CD4-positive, CD25-positive, alpha-beta regulatory T cell (primary cell): ENCODE data around the gene DCLK2. TPM values are rescaled to one million over a fixed set of nuclear protein-coding genes. Genes with fewer than 3 reads are reported as not detected.

Source experiments
- ATAC-seq, 2 donors: fragments of 150-1000 bp; cut with Tn5 transposase; one replicate each; pipeline ENCODE4 v1.10.0; 2021; ENCODE audit warnings: low read depth in 2 of 2, moderate number of reproducible peaks in 2 of 2, moderate library complexity in 1 of 2
- DNase-seq, 3 donors: peaks; one replicate each; pipeline versions ENCODE4 v3.0.0 to v3.0.0-alpha.2; 2012 to 2022; ENCODE audit warnings: mixed read lengths in 1 of 3
- H3K27ac ChIP-seq: one replicate; pipeline ENCODE4 v1.7.0; 2013; ENCODE audit warnings: mild to moderate bottlenecking, low read length; ENCODE audit not compliant: insufficient read depth, poor library complexity, severe bottlenecking
- H3K27me3 ChIP-seq: one replicate; pipeline ENCODE4 v1.7.0; 2013; ENCODE audit warnings: low read length; ENCODE audit not compliant: control insufficient read depth, insufficient read depth
- H3K36me3 ChIP-seq: one replicate; pipeline ENCODE4 v1.7.0; 2013; ENCODE audit warnings: mild to moderate bottlenecking, low read length, moderate library complexity; ENCODE audit not compliant: control insufficient read depth, insufficient read depth
- H3K4me1 ChIP-seq: 2 replicates; pipeline ENCODE4 v1.7.0; 2013; ENCODE audit warnings: mild to moderate bottlenecking, low read length; ENCODE audit not compliant: insufficient read depth, control insufficient read depth, poor library complexity, severe bottlenecking
- H3K4me3 ChIP-seq: one replicate; pipeline ENCODE4 v1.7.0; 2013; ENCODE audit warnings: low read depth, mild to moderate bottlenecking, low read length, moderate library complexity
- H3K9me3 ChIP-seq, 2 experiments: 1 replicate in 1 of 2; 2 replicates in 1 of 2; pipeline ENCODE4 v1.7.0; 2013; ENCODE audit warnings: low read length in 2 of 2, mild to moderate bottlenecking in 1 of 2, moderate library complexity in 1 of 2; ENCODE audit not compliant: control insufficient read depth in 2 of 2
- H3K27ac Mint-ChIP-seq, 3 donors: one replicate each; pipeline ENCODE4 v1.8.0; 2020 to 2022; ENCODE audit warnings: mild to moderate bottlenecking in 3 of 3, mixed read lengths in 3 of 3, moderate library complexity in 2 of 3
- H3K27me3 Mint-ChIP-seq: one replicate; pipeline ENCODE4 v1.8.0; 2022; ENCODE audit warnings: mild to moderate bottlenecking, mixed read lengths
- H3K36me3 Mint-ChIP-seq: one replicate; pipeline ENCODE4 v1.8.0; 2020; ENCODE audit warnings: mixed read lengths
- H3K4me1 Mint-ChIP-seq, 4 donors: one replicate each; pipeline ENCODE4 v1.8.0; 2020 to 2022; ENCODE audit warnings: mixed read lengths in 4 of 4, mild to moderate bottlenecking in 1 of 4
- H3K4me3 Mint-ChIP-seq, 4 donors: one replicate each; pipeline ENCODE4 v1.8.0; 2020 to 2022; ENCODE audit warnings: mild to moderate bottlenecking in 4 of 4, mixed read lengths in 4 of 4, moderate library complexity in 3 of 4
- H3K9me3 Mint-ChIP-seq, 7 donors: one replicate each; pipeline ENCODE4 v1.8.0; 2020 to 2022; ENCODE audit warnings: mixed read lengths in 7 of 7, mild to moderate bottlenecking in 3 of 7, moderate library complexity in 2 of 7
- polyA plus RNA-seq, 4 donors: library from polyadenylated mRNA; unstranded; fragments of 300-500 nt; fragmentation: Illumina TruSeq; gene quantifications; one replicate each; pipeline ENCODE4 v1.2.3, GENCODE V29; 2021
- total RNA-seq: library from RNA; stranded (reverse); gene quantifications from one replicate; pipeline ENCODE4 v1.2.3, GENCODE V29; 2022

The DCLK2 gene
- total and polyA plus RNA-seq, 5 donors from 2014 or later = 0.12 TPM; not detected in 4

- no peaks in the 10 kb centered on the region for H3K27me3 ChIP-seq
- no peaks in the 10 kb centered on the region for H3K9me3 ChIP-seq
- H3K36me3 ChIP-seq = no peaks in the 10 kb centered on the region
- H3K4me1 ChIP-seq = no peaks in the 10 kb centered on the region
- peaks cover 0 to 1% (median 0%) of the 10 kb centered on the region in 7 donors for H3K9me3 Mint-ChIP-seq
- no peak overlapping the region for H3K27ac Mint-ChIP-seq
- peaks cover 5% of the 10 kb centered on the region for H3K27me3 Mint-ChIP-seq
- DNase-seq (no peak), ATAC-seq (no peak)
- no peak overlapping the region for H3K4me3 ChIP-seq
- H3K27ac ChIP-seq = no peak overlapping the region
- no peak overlapping the region for H3K4me3 Mint-ChIP-seq
- H3K36me3 Mint-ChIP-seq = no peaks in the 10 kb centered on the region
- H3K4me1 Mint-ChIP-seq = no peaks in the 10 kb centered on the region
Observed at GRCh38 chr4:150044517-150044916, 33.7 kb upstream of the DCLK2 start.

GRCh38 chr4:150045410-150045809, 32.8 kb upstream of the DCLK2 start:
- no peaks in the 10 kb centered on the region for H3K36me3 Mint-ChIP-seq
- H3K4me1 Mint-ChIP-seq = no peaks in the 10 kb centered on the region
- no peak overlapping the region for H3K27ac ChIP-seq
- peaks cover 5% of the 10 kb centered on the region for H3K27me3 Mint-ChIP-seq
- H3K4me3 ChIP-seq = no peak overlapping the region
- ATAC-seq = no peak
- H3K27me3 ChIP-seq = no peaks in the 10 kb centered on the region
- H3K4me1 ChIP-seq = no peaks in the 10 kb centered on the region
- H3K9me3 Mint-ChIP-seq = peaks cover 0 to 1% (median 0%) of the 10 kb centered on the region in 7 donors
- H3K4me3 Mint-ChIP-seq = no peak overlapping the region
- no peak overlapping the region for H3K27ac Mint-ChIP-seq
- H3K36me3 ChIP-seq = no peaks in the 10 kb centered on the region
- no peaks in the 10 kb centered on the region for H3K9me3 ChIP-seq
- DNase-seq = no peak

DNA sequence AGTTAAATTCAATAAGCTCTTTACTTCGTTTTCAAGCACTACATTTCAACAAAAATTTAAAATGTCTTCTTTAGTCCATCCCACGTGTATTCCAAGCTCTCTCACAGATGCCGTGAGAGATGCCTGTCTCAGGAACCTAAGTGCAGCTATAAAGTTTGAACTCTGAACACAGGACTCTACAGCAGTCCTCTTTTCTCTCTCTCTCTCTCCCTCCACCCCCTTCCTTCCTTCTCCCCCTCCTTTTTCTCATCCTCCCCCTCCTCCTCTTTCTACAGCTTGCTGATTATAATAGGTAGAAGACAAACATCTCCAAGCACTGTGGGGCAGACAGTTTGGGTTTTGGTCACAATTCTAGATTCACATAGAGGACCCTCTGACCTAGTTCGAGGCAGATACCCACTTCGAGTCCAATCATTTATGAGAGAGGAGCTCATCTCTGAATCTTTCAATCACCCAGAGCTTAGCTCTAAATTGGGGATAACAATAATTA, 31.5 kb upstream of the DCLK2 start:
- H3K27me3 Mint-ChIP-seq = peaks cover 5% of the 10 kb centered on the region
- no peak overlapping the region for H3K27ac ChIP-seq
- no peaks in the 10 kb centered on the region for H3K9me3 ChIP-seq
- DNase-seq = no peak
- no peak for ATAC-seq
- no peaks in the 10 kb centered on the region for H3K27me3 ChIP-seq
- H3K4me1 ChIP-seq = no peaks in the 10 kb centered on the region
- H3K27ac Mint-ChIP-seq = no peak overlapping the region
- H3K4me3 ChIP-seq = no peak overlapping the region
- H3K36me3 ChIP-seq = no peaks in the 10 kb centered on the region
- H3K4me3 Mint-ChIP-seq = no peak overlapping the region
- no peaks in the 10 kb centered on the region for H3K4me1 Mint-ChIP-seq
- no peaks in the 10 kb centered on the region for H3K36me3 Mint-ChIP-seq
- H3K9me3 Mint-ChIP-seq = peaks cover 0 to 1% (median 0%) of the 10 kb centered on the region in 7 donors

DNA sequence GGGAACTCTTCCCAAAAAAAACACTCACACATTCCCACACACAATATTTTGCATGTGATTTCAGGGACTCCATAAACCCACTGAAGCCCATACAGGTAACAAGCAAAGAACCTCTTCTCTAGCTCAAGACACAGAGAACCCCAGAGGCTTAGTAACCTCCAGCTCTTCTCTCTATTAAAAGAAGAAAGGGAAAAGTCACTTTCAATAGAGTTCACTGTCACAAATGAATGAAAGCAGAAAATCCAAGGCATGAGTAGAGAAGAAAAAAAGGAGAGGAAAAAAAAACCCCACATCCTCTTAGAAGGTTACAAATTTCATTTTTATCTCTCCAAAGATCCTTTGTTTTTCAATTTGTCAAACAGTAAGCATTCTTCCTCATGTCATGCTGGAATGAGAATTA, 30.7 kb upstream of the DCLK2 start:
- H3K4me3 ChIP-seq = no peak overlapping the region
- no peaks in the 10 kb centered on the region for H3K9me3 ChIP-seq
- H3K27me3 Mint-ChIP-seq = peaks cover 5% of the 10 kb centered on the region

DNA sequence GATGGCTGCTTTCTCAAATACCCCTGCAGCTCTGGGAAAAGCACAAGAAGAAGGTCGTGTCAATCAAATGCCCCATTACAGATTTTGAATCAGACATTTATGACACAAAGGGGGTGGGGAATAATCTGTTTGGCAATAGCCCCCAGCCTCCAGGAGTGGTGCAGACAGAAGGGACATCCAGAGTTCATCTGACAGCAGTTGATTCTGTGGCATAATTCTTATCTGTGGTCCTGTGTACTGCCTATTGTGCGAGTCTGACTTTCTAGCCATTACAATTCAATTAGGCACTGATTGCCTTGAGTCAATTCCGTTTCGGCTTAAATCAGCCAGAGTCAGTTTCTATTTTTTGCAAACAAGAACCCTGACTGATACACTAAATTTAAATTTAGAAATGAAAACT, 28.6 kb upstream of the DCLK2 start:
- Histone ChIP-seq H3K4me1 (no peaks in the 10 kb centered on the region), H3K9me3 (no peaks in the 10 kb centered on the region), H3K27ac (no peak overlapping the region), H3K4me3 (no peak overlapping the region), H3K27me3 (peaks cover 3% of the 10 kb centered on the region), H3K36me3 (no peaks in the 10 kb centered on the region)
- Mint-ChIP-seq H3K4me1 (no peaks in the 10 kb centered on the region), H3K27me3 (peaks cover 5% of the 10 kb centered on the region), H3K27ac (no peak overlapping the region), H3K36me3 (no peaks in the 10 kb centered on the region), H3K4me3 (peak overlapping the region in 1 of 4 donors; percentile 85), H3K9me3 (peaks cover 0 to 1% (median 0%) of the 10 kb centered on the region in 7 donors)
- no peak for DNase-seq
- no peak for ATAC-seq

More for the DNA sequence above, 30.7 kb upstream of the DCLK2 start:
- Mint-ChIP-seq H3K9me3 (no peaks in the 10 kb centered on the region), H3K27ac (no peak overlapping the region), H3K36me3 (no peaks in the 10 kb centered on the region), H3K4me1 (no peaks in the 10 kb centered on the region), H3K4me3 (no peak overlapping the region)
- no peak for ATAC-seq
- no peaks in the 10 kb centered on the region for H3K4me1 ChIP-seq
- no peaks in the 10 kb centered on the region for H3K36me3 ChIP-seq
- DNase-seq = no peak
- no peak overlapping the region for H3K27ac ChIP-seq
- peaks cover 1% of the 10 kb centered on the region for H3K27me3 ChIP-seq

GRCh38 chr4:150050566-150050965, 27.7 kb upstream of the DCLK2 start:
- DNase-seq = no peak
- ATAC-seq = no peak
- peaks cover 5% of the 10 kb centered on the region for H3K27me3 Mint-ChIP-seq
- H3K4me1 ChIP-seq = no peaks in the 10 kb centered on the region
- H3K4me1 Mint-ChIP-seq = no peaks in the 10 kb centered on the region
- H3K4me3 ChIP-seq = no peak overlapping the region
- no peaks in the 10 kb centered on the region for H3K9me3 ChIP-seq
- peaks cover 3% of the 10 kb centered on the region for H3K27me3 ChIP-seq
- H3K9me3 Mint-ChIP-seq = peaks cover 0 to 1% (median 0%) of the 10 kb centered on the region in 7 donors
- no peaks in the 10 kb centered on the region for H3K36me3 Mint-ChIP-seq
- no peaks in the 10 kb centered on the region for H3K36me3 ChIP-seq
- H3K27ac ChIP-seq = no peak overlapping the region
- H3K4me3 Mint-ChIP-seq = no peak overlapping the region
- no peak overlapping the region for H3K27ac Mint-ChIP-seq

- Mint-ChIP-seq H3K27me3 (peaks cover 4% of the 10 kb centered on the region), H3K9me3 (peaks cover 0 to 4% (median 0%) of the 10 kb centered on the region in 7 donors), H3K36me3 (no peaks in the 10 kb centered on the region), H3K4me1 (no peaks in the 10 kb centered on the region), H3K27ac (no peak overlapping the region), H3K4me3 (no peak overlapping the region)
- peaks cover 3% of the 10 kb centered on the region for H3K27me3 ChIP-seq
- H3K36me3 ChIP-seq = no peaks in the 10 kb centered on the region
- no peak overlapping the region for H3K27ac ChIP-seq
- ATAC-seq (no peak), DNase-seq (no peak)
- H3K4me3 ChIP-seq = no peak overlapping the region
- H3K4me1 ChIP-seq = no peaks in the 10 kb centered on the region
- no peaks in the 10 kb centered on the region for H3K9me3 ChIP-seq
Observed at GRCh38 chr4:150051111-150051510, 27.1 kb upstream of the DCLK2 start.

DNA sequence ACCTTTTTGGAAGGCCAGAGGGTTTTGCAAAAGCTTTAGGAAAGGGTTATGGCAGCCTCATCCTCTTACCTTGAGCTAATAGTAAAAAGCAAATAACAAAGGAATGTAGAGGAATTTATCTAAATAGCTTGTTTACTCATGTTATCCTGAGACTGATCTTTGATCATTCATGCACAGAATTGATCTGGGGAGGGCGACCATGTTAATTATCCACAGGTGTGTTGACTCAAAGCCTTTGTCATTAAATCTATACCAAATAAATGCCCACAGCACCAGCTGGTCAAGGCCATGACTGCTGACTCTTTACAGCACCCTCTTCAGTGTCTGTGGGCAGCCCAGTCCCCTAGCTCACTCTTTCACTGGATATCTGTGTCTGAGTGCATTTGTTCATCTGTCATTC, 22.8 kb upstream of the DCLK2 start:
- no peaks in the 10 kb centered on the region for H3K36me3 Mint-ChIP-seq
- Histone ChIP-seq H3K4me1 (no peaks in the 10 kb centered on the region), H3K36me3 (no peaks in the 10 kb centered on the region), H3K4me3 (no peak overlapping the region), H3K27ac (no peak overlapping the region), H3K9me3 (no peaks in the 10 kb centered on the region), H3K27me3 (peaks cover 3% of the 10 kb centered on the region)
- H3K27ac Mint-ChIP-seq = no peak overlapping the region
- H3K4me1 Mint-ChIP-seq = no peaks in the 10 kb centered on the region
- H3K9me3 Mint-ChIP-seq = peaks cover 0 to 4% (median 1%) of the 10 kb centered on the region in 7 donors
- peaks cover 4% of the 10 kb centered on the region for H3K27me3 Mint-ChIP-seq
- DNase-seq (no peak), ATAC-seq (no peak)
- H3K4me3 Mint-ChIP-seq = no peak overlapping the region
